GF-D8 (cell line): ENCODE measurements around the gene GRP.
"Not testable (repeated sequence)": the region's sequence is repeated elsewhere in the genome, so short reads cannot be mapped to it uniquely, and the experiment has no call there.

ENCODE experiments used
- DNase-seq: peaks from one replicate; lab custom pipeline; 2025; lab: John Stamatoyannopoulos, UW

Gene GRP

DNA sequence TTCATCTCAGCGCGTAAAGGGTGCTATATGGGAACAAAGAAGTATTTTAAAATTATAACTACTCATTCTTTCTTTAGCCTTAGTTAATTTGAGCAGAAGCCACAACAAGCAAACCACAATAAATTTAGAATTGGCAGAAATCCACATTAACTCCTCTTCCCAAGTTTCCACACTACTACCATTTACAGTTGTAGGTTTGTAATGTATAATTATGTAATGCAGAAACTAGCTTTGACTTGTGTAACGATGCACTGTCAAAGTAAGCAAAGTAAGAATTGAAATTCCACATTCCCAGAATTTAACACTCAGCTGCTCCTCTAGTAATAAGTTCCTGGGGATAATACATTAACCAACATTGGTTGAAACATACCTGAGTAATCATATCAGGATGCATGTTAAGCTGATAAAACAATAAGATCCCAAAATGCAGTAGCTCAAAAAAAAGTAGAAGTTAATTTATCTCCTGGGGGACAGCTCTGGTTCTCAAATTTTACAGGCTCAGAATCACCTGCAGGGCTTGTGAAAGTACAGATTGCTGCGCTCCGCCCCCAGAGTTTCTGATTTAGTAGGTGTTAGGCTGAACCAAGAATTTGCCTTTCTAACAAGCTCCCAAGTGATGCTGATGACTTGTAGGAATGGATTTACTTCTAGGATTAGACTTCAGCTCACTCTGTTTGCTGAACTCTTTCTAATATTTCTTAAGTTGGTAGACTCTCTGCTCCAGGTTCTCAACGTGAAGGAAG is 9.9 kb downstream of the GRP start:
- no peak for DNase-seq

- DNase-seq = no peak
These were observed 11.2 kb downstream of the GRP start for GRCh38 chr18:59231114-59231513.

GRCh38 chr18:59231877-59232276 is 11.9 kb downstream of the GRP start:
- DNase-seq = no peak

GRCh38 chr18:59232309-59233016 is 12.5 kb downstream of the GRP start:
- DNase-seq = no peak

DNA sequence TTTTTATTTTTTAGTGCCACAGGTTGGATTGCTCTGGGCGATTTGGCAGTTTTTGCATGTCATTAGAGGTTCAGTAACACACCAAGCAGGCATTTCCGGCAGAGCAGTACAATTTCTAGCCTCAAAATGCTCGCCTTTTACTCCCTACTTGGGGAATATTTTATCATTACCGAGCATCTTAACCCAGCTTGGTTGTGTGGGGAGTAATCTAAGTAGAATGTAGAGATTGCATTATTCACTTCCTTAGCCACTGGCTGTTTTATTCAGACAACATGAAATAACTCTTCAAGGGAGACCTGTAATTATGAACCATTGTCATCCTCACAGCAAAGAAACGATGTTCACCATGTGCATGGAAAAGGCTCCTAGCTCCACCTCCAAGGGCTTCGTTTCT is 13.1 kb downstream of the GRP start:
- DNase-seq = no peak

- DNase-seq = no peak
These were observed 18.4 kb downstream of the GRP start for GRCh38 chr18:59238385-59238784.

DNA sequence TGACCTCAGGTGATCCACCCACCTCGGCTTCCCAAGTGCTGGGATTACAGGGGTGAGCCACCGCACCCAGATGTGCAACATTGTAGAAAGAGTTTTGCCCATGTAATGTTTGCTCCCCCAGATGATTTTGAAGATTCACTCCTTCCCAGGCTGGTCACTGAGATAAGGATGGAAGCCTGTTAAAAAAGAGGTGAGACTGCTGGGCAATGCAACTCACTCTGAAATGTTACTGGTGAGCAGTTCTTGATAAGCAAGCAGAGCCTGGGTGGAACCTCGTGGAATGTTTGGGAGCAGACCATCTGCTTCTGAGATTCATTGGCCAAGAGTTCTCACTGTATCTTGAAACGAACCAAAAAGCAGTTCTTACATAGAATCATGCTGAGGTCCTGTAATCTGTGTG is 19.7 kb downstream of the GRP start:
- no peak for DNase-seq

GRCh38 chr18:59242906-59243305 is 22.9 kb downstream of the GRP start:
- no peak for DNase-seq

GRCh38 chr18:59246796-59247195 is 26.8 kb downstream of the GRP start:
- DNase-seq = no peak

GRCh38 chr18:59249199-59249774 is 29.3 kb downstream of the GRP start:
- DNase-seq = no peak

- not testable (repeated sequence) for DNase-seq
These were observed 35.5 kb downstream of the GRP start for GRCh38 chr18:59255491-59255890.

DNA sequence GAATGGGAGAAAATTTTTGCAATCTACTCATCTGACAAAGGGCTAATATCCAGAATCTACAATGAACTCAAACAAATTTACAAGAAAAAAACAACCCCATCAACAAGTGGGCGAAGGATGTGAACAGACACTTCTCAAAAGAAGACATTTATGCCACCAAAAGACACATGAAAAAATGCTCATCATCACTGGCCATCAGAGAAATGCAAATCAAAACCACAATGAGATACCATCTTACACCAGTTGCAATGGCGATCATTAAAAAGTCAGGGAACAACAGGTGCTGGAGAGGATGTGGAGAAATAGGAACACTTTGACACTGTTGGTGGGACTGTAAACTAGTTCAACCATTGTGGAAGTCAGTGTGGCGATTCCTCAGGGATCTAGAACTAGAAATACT is 41.9 kb downstream of the GRP start:
- not testable (repeated sequence) for DNase-seq

DNA sequence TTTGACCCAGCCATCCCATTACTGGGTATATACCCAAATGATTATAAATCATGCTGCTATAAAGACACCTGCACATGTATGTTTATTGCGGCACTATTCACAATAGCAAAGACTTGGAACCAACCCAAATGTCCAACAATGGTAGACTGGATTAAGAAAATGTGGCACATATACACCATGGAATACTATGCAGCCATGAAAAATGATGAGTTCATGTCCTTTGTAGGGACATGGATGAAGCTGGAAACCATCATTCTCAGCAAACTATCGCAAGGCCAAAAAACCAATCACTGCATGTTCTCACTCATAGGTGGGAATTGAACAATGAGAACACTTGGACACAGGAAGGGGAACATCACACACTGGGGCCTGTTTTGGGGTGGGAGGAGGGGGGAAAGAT is 42.3 kb downstream of the GRP start:
- DNase-seq = not testable (repeated sequence)

DNA sequence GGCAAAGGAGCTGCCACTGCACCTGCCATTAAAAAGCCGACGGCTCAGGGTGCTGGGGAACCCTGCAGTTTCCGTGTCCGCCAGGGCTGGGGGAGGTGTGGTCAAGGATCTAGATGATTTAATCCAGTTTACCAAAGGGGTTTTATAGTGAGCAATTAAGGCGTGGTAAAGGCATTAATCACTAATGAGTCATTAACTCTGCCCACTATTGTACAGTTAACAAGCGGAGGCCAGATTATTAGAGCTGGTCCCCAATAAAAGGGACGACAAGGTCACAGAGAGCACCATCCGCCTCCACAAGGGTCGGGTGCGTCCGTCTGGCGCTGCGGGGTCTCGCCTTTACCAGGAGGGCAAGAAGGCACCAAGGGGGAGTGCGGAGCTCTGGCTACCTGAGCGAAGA is 43.7 kb downstream of the GRP start:
- no peak for DNase-seq

- DNase-seq = no peak
These were observed 44.2 kb downstream of the GRP start for GRCh38 chr18:59264121-59264571.

GRCh38 chr18:59264651-59265245 is 44.8 kb downstream of the GRP start:
- no peak for DNase-seq

GRCh38 chr18:59265246-59265973 is 45.5 kb downstream of the GRP start:
- DNase-seq = no peak

DNA sequence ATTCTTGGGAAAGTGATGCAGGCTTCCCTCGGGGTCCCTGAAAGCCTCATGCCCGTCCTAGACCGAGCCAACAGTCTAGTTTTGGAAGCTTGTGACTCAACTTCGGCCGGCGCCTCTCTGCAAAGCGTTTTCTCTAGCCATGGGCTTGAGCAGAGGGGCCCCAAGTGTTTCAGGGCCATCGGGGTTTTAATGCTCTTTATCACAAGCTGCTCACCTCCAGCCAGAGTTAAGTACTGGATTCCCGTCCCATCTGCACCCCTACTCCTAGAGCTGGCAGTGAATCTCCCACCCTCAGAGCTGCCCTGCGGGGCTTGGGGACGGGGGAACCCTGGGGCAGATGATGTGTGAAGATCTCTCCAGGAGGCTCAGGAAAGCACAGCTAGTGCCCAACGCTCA is 46.0 kb downstream of the GRP start:
- DNase-seq = no peak

DNA sequence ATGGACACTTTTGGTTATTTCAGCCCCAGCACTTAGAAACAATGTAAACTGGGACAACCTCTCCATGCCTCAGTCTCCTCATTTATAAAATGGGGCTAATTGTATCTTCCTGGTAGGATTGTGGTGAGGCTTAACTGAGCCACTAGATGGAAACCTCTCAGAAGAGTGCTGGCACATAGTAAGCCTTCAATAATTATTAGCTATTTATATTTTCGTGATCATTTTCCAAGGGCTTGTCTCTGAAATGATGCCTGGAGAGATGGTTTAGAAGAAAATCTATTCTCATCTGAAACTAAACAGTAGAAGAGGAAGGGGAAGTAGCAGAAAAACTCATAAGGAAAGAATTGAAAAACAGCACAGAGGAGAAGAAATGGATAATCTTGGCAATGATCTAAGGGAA is 46.5 kb downstream of the GRP start:
- DNase-seq = no peak

GRCh38 chr18:59266886-59267502 is 47.0 kb downstream of the GRP start:
- DNase-seq = no peak

DNA sequence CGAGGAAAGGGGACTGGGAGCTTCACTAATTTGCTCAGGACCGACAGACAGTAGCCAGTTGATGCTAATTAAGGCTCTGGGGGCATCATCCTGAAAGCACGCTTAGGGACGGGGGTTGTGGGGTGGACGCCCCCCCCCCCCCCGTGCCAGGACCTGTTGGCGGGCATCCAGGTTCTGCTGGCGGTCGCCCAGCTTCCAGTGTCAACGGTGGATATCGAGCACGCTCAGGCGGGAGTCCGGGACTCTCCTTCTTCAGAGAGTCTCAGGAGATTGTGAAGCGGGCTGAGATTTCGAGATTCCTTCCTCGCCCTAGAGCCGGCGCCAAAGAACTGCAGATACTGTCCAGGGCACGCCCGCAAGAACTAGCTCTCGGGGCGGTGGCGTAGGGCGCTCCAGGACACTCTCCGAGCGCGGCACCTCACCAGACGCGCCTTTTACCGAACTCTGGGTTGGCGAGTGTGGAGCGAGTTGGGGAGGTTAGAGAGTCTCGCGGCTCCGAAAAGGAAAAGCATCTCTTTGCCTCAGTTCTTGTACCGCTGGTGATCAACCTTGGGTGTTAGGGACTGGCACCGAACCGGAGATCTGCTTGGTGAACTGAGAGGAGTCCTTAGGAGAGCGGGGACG is 47.7 kb downstream of the GRP start:
- no peak for DNase-seq
